CD4-positive, alpha-beta T cell treated with Interleukin-6 for 4 hours (primary cell): ENCODE data around the gene MYO1G.
"Not testable (repeated sequence)": the region's sequence is repeated elsewhere in the genome, so short reads cannot be mapped to it uniquely, and the experiment has no call there.

Experiments
- DNase-seq: peaks from one replicate; pipeline ENCODE4 v3.0.0-alpha.2; 2020; ENCODE audit warnings: mixed read lengths

Gene MYO1G

DNA sequence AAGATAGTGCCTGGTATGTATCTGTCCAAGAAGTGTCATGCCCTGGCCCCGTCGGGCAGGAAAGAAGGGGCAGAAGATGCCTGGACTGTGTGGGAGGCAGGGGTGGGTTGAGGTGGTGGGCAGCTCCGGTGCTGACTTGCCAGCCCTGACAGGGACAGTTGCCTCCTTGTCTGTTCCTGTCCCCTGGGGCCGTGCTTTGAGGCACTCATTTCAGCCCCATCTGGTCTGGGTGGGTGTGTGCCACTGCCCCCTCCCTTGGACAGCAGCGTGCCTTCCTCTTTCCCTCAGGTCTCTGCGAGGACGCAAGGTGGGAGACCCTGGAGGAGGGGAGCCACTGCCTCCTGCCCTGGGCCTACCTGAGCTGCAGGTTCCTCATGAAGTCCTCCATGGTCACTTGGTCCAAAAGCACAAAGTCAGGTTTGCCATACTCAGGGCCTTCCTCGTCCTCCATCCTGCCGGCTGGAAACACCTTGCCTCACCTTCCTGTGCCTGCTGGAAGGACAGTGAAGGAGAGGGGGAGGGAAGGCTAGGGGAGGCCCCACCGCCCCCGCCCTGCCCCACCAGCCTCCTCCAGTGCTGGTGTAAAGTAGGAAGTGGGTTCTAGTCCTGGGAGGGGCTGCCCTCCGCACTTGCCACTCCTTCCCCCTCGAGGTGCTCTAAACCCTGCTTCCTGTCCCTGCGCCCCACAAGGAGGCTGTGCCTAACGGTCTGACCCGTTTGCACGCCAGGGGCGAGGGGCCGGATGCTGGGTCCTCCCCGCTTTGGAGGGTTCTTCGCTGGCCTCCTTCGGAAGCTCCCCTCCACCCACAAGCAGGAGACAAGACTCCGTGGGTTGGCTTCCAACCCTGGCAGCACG is at the start of gene MYO1G:
TSS of gene MYO1G (minus strand) at position 505 of the 856 bp plus-strand sequence. CDS start at position 451, 54 bp downstream.
- peak; percentile 92 for DNase-seq

DNA sequence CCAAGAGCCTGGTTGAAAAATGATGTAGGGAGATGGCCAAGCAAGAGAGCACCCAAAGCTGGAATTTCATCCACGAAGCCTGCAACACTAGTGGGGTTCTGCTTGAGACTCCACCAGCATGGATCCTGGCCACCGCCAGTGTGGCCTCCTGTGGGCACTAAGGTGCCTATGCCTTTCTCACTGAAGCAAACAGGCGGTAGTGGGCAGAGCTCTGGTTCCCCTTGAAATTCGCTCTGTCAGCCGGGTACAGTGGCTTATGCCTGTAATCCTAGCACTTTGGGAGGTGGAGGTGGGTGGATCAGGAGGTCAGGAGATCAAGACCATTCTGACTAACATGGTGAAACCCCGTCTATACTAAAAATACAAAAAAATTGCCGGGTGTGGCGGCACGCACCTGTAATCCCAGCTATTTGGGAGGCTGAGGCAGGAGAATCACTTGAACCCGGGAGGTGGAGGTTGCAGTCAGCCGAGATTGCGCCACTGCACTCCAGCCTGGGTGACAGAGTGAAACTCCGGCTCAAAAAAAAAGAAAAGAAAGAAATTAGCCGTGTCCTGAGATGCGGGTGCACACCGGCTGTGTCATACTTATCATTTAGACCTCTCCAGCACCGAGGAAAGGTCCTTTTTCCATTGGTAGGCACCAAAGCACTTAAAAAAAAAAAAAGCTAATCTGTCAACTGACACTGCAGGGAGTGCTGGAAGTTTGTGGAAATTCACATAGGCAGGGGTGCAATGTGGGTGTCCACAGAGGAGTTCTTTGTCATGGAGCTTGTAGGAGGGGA is 49.5 kb upstream of the MYO1G start:
- DNase-seq, result peak; percentile 47

DNA sequence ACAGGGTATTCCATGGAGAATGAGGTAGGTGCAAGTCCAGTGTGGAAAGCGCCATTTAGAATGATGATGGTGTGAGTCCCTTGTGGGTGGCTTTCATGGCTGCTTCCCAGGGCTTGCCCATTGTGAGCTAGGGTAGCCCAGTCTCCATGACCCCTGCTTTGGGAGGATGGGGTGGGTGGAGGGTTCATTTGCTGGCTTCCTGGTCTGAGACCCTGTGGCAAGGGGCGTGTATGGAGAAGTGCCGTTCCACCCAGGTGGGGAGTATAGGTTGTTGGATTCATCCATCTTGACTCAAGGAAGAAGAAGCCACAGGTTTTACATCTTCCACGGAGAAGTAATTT is 48.9 kb upstream of the MYO1G start:
- peak; percentile 17 for DNase-seq

DNA sequence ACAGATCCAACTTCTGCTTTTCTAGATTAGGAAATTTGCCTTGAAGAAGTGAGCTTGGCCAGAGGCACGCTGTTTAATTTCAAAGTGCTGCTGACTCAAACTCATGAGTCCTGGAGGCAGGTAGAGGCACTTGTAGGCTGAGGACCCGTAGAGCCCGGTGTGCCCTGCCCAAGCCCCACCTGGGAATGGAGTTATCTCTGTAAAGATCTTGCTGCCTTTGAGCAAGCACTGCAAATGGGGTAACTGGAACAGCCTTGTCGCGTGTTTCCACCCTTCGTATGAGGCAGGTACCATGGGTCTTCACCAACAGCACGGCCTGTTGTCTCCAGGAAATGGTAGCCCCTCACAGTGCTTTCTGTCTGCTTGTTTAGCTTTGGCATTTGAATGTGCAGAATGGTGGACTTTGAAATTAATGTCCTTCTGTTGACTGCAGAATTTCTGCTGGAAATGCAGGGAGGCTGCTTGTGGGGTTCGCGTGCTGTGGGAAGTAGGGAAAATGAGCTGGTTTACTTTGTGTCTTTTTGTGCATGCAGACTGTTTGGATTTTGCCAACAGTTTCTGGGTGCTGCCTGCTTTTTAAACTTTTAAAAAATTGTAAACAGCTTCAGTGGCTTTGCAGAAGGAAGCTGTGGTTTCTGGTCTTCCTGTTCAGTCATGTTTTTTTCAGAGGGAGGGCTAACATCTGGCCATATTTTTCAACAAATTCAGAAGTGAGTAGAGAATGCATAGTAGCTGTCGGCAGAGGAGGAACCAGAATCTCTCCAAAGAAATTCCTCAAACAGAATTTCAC is 48.4 kb upstream of the MYO1G start:
- peak; percentile 54 for DNase-seq

DNA sequence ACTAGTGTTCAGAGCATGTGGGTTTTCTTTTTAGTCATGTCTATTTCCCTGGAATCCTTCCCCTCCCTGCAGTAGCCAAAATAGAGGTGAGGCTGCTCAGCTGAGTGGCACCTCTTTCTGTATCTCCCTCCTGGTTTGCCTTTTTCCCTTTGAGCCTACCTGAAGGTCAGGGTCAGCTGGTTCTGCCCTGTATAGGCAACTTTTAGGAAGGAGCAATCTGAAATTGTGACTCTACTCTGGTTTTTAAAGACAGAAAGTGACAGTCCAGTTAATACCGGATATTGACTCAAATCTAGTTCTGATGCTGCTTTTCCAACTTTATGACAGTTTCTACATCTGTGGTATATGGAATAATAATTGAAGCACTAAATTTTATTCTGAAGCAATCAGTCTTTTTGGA is 47.2 kb upstream of the MYO1G start:
- DNase-seq, result no peak

DNA sequence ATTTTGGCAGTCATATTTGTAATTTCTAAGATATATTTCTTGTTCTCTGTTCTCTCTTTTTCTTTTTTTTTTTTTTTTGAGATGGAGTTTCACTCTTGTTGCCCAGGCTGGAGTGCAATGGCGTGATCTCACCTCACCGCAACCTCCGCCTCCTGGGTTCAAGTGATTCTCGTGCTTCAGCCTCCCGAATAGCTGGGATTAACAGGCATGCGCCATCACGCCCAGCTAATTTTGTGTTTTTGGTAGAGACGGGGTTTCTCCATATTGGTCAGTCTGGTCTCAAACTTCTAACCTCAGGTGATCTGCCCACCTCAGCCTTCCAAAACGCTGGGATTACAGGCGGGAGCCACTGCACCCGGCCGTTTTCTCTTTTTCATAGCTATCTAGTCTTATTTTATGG is 46.7 kb upstream of the MYO1G start:
- not testable (repeated sequence) for DNase-seq

DNA sequence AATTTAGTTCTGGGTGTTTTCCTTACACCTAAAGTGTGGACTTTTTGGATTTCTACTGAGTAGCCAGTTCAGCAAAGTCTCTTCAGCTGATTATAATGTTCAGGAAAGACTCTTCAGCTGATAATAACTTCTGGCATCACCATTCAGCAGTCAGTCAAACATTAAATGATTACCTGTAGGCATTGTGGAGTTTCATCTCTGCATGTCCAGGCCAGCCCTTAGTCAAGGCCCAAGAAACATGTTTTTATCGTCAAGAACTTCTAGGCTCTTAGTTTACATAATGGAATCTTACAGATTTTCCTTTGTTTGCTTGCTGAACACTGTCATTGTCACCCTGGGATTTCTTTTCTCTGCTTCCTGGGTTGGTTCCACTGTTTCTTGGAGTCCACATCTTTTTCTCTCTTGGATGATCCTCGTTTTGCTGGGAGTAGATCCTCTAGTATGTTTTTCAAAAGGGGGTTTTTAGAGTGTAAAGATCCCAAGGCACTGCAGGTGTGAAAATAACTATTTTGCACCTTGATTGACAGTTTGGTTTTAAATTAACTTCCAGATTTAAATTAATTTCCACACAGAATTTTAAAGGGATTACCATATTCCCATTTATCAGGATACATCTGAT is 45.4 kb upstream of the MYO1G start:
- no peak for DNase-seq

DNA sequence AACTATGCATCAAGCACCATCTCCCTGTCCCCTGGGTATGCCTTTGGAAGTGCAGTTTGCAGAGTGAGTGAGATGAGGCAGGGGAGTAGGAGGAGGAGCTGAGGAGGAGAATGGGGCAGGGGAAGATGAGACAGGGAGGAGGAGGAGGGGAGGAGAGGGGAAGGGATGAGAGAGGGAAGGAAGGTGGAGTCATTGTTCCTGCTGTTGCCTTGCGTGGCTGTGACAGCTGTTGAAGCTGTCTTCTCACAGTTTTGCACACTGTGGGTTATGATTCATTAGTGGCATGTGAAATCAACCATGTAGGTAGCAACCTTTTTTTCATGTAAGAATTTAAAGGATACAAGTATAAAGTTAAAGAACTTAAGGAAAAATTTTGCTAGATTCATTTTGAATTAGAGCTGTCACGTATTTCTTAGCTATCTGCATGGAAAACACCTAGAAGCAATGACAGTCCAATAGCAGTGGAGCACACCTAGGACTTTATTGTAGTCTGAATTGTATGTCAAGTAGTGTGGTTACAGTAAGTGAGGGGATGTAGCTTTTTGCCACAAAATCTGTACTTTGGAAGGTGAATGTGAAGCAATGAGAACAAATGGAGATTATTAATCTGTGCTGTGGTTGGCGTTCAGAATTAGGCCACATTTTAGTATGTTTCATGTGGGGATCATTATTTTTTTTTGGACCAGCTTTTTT is 42.9 kb upstream of the MYO1G start:
- peak; percentile 39 for DNase-seq

DNA sequence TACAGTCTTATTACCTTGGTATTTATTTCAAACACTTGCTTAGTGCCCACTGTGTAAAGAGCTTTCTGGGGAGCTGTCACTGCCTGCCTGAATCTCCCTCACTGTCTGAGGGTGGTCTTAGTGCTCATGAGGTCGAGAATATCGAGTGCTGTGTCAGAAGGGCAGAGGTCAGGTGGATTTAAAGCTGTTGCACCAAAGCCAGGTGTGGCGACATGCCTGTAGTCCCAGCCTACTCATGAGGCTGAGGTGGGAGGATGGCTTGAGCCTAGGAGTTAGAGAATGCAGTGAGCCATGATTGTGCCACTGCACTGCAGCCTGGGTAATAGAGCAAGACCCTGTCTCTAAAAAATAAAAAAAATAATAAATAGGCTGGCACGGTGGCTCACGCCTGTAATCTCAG is 42.1 kb upstream of the MYO1G start:
- DNase-seq, result no peak

DNA sequence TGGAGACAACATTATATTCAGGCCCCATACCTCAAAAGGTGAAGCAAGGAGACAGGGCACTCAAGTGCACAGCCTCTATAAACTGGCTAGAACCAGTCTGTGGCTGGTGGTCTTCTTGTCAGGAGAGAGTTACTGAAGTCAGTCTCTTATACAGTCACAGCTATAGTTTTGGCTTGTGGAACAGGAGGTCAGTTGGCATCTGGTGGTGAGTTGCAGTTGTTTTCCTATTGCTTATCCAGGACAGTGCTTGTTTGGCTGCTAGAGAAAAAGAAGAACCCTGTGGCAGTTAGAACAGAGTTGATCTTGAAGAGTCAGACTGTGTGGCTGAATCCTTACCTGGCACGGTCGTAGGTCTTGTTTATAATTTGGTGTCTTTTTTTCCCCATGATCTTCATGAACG is 38.4 kb upstream of the MYO1G start:
- DNase-seq, result no peak

DNA sequence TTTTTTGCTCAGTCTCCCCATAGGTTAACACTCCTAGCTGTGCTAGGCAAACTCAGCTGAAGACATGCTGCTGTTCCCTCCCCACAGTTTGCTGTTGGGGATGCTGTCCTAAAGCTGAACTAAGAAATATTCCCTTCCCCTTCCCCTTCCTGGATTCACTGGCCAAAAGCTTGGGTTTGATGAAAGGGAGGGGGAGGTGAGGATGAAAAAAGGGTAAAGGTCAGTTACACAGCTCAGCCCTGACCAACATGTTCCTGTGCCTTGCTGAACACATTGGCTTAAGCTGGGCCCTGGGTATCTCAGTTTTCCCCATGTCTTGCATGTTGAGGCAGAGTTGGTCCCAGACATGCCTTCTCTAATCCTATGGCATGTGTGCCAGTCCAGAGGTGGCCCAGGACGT is 36.5 kb upstream of the MYO1G start:
- DNase-seq, result no peak

DNA sequence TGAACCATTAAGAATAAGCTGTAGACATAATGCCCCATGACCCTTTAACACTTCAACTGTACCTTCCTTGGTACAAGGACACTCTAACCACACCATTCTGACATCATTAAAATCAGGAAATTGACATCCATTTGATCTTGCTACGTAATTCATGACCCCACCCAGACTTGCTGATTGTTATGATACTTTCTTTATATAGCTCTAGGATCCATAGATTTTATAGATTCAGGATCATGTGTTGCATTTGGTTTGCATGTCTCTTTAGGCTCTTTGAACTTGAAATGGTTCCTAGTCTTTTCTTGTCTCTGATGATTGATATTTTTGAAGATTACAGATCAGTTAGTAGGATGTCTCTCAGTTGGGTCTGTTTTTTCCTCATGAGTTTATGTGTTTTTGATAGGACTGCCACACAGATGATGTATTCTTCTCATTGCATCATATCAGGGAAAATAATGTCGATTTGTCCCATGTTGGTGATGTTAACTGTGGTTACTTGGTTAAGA is 34.7 kb upstream of the MYO1G start:
- no peak for DNase-seq

DNA sequence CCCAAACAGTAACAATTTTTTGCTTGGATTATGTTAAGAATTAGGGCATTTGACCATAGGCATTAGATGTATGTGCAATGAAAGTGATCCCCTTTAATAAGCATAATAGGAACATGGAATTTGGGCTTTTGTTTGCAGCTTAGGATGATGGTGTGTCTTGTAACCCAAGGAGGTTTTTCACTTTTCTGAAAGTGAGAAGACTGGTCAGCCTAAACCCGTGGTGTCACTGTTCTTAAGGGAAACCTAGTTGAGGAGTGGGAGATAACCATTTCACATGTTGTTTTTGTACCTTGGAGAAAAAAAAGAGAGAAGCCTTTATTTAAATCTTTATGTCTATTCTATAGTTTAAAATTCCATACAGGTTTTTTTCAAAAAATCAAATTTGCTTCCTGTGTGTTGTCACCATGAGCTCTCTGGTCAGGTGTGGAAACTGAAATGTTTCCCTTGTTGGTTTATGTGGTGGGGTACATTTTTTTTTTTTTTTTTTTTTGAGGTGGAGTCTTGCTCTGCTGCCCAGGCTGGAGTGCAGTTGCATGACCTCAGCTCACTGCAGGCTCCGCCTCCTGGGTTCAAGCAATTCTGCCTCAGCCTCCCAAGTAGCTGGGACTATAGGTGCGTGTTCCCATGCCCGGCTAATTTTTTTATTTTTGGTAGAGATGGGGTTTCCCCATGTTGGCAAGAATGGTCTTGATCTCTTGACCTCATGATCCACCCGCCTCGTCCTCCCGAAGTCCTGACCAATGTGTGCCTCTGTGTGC is 28.9 kb upstream of the MYO1G start:
- DNase-seq, result no peak

DNA sequence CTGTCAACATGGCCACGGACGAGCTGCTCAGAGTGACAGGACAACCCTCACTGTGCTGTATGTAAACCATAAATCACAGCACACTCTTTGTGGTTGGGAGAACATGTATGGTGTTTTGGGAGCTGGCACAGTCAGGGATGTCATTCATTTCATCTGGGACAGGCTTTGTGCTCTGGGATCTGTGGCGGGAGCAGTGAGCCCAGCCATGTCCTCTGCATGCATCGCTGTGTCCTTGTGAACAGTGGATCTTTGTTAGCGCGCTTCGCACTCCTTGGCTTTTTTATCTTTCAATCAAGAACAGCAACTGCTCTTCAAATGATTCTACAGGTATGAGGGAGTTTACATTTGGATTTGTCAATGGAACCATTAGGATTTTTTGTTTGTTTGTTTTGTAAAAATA is 28.3 kb upstream of the MYO1G start:
- DNase-seq, result no peak

DNA sequence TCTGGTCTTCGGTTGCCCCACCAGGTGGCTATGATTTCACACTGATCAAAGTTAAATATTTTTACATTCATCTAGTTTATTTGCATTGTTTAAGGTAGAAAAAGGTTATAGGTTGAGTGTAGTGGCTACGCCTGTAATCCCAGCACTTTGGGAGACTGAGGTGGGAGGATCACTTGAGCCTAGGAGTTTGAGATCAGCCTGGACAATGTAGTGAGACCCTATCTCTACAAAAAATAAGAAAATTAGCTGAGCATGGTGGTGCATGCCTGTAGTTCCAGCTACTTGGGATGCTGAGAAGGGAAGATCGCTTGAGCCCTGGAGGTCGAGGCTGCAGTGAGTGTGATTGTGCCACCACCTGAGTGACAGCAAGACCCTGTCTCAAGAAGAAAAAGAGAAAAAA is 25.0 kb upstream of the MYO1G start:
- DNase-seq, result no peak

DNA sequence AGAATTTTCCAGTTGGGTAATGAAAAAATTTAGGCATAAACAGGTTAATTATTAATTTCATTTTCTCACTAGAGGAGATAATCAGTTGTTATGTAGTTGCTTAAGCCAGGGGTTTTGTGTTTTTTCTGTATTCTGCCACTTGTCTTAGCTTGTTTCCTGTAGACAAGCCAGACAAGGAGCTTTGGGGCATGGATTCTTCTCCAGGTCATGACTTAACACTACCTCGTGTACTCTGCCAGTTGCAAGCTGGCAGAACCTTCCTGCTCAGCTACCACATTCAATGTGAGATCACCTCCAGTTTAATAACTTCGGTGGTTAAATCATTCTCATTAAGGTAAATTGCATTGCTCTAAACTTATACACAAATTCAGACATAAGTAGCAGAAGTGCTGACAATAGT is 23.0 kb upstream of the MYO1G start:
- DNase-seq, result no peak

DNA sequence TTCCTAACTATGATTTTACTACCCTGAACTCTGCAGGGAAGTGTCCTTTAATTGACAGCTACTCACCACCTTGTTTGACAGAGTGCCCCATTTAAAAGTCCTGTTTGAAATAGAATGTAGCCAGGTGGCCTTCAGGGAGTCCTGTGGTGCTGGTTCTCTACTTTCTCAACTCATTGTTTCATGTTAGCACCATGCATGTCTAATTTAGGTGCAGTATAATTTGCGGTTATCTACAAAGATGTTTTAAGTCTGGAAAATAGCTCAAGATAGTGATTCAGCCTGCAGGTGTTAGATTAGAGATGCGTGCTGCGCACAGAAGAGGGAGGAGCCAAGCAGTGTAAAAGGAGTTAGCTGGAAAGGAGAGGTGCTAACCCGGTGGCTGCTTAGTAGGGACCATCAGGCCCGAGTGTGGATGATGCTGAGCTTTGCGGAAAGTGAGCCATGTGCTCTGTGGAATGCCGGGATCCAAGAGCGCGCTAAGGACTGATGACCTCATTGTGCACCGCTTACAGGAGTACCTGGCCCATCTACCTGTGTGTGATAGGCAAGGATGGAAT is 22.4 kb upstream of the MYO1G start:
- DNase-seq, result peak; percentile 81

DNA sequence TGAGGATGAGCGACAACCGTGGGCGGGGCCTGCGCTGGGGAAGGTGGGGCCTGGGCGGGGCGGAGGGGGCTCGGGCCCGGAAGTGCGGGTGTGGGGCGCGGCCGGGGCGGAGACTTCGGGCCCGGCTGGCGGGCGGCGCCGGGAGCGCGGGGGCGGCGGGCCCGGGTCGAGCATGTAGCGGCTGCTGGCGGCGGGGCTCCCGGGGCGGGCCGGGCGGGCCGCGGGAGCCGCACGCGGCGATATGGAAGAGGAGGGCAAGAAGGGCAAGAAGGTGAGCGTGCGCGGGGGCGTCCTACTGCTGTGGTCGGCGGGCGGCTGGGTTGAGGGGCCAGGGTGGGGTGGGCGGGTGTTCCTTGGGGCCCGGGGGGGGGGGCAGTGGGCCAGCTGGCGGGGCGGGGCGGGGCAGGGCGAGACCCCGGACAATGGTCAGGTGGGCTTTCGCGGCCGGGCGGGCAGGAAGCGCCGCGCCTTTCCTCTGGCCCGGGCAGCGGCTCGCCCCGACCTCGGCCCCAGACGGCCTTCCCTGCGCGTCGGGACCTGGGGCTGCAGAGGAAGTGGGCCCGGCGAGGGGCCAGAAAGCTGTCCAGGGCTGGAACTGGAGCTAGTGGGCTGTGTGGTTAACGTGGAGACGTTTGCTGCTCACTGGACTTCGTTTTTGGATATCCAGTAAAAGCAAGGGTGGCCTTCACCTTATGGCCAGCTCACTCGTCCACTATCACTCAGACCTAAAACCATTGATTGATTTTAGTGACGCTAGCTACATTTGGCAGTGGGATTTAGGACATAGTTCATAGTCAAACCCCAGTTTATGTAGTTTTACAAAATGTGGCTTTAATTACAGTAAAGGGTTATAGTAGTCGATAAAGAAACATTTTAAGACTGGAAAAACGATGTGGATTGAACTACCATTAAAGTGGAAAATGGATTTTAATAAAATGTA is 21.5 kb upstream of the MYO1G start, which contains the start of gene CCM2:
TSS of gene CCM2 (plus strand) at position 109 of the 940 bp plus-strand sequence. CDS start at position 242, 133 bp downstream.
- DNase-seq, result no peak

DNA sequence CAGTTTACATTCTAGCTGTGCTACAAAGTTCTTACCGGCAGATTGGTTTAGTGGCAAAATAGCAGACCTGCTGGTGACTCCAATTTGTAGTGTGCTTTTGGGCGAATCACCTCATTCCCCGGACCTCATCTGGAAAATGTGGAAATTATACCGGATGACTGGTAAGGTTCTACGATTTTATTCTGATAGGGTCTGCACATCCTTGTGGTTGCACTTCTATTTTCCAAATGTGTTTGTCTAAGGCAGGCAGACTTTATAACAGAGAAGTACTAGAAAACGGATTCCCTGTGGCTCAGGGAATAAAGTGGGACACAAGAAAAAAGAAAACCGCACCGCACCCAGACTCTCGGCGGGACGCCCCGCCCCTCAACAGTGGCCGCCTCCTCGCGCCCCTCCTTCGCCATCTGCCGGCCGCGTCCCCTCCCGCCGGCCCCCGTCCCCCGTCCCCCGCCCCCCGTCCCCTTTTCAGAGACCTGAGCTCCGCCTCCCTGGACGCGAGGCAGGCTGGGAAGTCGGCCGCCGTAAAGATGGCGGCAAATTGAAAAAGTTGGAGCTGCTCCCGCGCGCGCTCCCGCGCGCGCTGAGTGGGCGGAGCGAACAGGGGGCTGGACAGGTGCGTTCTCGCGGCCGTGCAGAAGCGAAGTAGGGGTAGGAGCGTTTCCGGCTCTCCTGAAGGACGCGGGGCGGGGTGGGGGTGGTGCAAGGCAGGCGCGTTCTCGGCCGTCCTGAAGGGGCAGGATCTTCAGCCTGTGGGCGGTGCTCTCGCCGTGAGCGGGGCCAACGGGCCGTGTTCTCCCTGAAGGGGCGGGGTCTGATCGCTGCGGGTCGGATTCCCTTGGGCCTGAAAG is 20.7 kb upstream of the MYO1G start:
- DNase-seq, result peak; percentile 100
